ENCODE results near the gene TARP.

The TARP gene

DNA sequence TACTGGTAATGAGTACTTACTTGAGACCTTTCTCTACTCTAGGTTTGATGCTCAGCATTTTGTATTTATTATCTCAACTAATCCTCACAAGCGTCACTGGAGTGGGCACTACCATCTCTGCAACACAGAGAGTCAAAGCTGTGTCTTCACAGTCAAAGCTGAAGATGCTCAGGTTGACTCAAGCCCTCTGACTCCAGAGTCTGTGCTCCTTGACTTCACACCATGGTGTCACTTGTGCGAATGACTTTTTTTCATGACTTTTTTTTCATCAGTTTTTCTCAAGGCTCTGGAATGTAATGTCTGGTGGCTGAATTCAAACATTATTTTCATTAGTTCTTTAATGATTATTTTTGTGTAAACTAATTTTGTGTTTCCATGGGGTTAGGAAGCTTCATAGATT, 30.4 kb upstream of the TARP start:
- Mint-ChIP-seq H3K27ac (ENCODE audit: unreplicated experiment) (no peak overlapping the region), H3K27me3 (ENCODE audit: low read depth) (no peaks in the 10 kb centered on the region), H3K4me3 (no peak overlapping the region), H3K9me3 (peaks cover 4% of the 10 kb centered on the region), H3K4me1 (peaks cover 7% of the 10 kb centered on the region), H3K36me3 (ENCODE audit: low read depth) (no peaks in the 10 kb centered on the region)
- no peak for DNase-seq (ENCODE audit: low read depth, low spot score)
- TF ChIP-seq, protein P1, sequence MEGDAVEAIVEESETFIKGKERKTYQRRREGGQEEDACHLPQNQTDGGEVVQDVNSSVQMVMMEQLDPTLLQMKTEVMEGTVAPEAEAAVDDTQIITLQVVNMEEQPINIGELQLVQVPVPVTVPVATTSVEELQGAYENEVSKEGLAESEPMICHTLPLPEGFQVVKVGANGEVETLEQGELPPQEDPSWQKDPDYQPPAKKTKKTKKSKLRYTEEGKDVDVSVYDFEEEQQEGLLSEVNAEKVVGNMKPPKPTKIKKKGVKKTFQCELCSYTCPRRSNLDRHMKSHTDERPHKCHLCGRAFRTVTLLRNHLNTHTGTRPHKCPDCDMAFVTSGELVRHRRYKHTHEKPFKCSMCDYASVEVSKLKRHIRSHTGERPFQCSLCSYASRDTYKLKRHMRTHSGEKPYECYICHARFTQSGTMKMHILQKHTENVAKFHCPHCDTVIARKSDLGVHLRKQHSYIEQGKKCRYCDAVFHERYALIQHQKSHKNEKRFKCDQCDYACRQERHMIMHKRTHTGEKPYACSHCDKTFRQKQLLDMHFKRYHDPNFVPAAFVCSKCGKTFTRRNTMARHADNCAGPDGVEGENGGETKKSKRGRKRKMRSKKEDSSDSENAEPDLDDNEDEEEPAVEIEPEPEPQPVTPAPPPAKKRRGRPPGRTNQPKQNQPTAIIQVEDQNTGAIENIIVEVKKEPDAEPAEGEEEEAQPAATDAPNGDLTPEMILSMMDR (conservative IDR thresholded peaks at IDR 0.05): no peak

DNA sequence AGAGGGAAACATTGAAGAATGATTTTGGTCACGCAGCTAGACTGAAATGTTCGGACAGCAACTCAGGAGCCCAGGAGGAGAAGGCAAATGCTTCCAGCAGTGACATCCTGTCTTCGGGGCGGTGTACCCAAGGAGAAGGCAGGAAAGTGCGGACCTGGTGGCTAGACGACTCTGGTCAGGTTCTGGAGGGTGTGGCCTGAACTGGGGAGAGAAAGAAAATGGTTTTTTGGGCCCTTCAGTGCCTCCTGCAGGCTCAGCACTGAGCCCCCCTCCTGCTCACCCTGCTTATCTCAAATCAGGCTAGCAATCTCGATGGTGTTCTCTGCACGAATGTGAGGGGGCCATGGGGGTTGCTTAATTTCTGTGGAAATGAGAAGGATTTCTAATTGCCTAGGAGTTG, 26.7 kb upstream of the TARP start:
- Mint-ChIP-seq H3K4me1 (peaks cover 7% of the 10 kb centered on the region), H3K27me3 (ENCODE audit: low read depth) (no peaks in the 10 kb centered on the region), H3K27ac (ENCODE audit: unreplicated experiment) (no peak overlapping the region), H3K4me3 (no peak overlapping the region), H3K9me3 (no peaks in the 10 kb centered on the region), H3K36me3 (ENCODE audit: low read depth) (no peaks in the 10 kb centered on the region)
- DNase-seq (ENCODE audit: low read depth, low spot score): no peak
- TF ChIP-seq, protein P1 (conservative IDR thresholded peaks at IDR 0.05): no peak

DNA sequence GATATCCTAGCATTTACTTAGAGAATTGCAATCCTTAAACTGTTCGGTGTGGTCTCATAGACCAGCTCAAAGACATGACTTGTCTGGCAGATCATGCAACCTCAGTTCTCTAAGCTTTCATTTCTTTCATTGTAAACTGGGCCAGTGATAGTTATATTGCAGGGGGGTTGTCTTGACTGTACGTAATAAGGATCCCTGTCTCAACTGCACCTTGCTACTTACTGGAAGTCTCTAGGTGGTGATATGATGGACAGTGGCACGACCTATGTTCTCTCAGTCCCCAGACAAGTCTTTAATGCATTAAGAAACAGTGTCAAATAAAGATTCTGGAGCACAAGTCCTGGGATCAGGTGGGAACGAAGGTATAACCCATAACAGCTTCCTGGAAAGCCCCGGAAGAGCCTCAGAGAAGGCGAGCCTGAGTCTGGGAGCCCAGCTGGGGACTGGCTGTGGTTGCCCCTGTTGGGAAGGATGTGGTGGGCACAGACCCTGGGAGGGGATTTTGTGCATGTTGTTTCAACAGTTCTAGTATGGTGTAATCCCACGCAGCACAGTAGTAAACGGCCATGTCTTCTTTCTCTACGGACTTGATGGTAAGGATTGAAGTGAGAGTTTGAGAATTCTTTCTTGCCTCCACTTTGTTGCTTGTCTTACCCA, 26.0 kb upstream of the TARP start:
- H3K4me3 Mint-ChIP-seq: no peak overlapping the region
- no peaks in the 10 kb centered on the region for H3K9me3 Mint-ChIP-seq
- peaks cover 1% of the 10 kb centered on the region for H3K4me1 Mint-ChIP-seq
- TF ChIP-seq, protein P1 (conservative IDR thresholded peaks at IDR 0.05): no peak
- DNase-seq (ENCODE audit: low read depth, low spot score): no peak
- H3K27ac Mint-ChIP-seq (ENCODE audit: unreplicated experiment): no peak overlapping the region
- H3K27me3 Mint-ChIP-seq (ENCODE audit: low read depth): no peaks in the 10 kb centered on the region
- no peaks in the 10 kb centered on the region for H3K36me3 Mint-ChIP-seq (ENCODE audit: low read depth)

DNA sequence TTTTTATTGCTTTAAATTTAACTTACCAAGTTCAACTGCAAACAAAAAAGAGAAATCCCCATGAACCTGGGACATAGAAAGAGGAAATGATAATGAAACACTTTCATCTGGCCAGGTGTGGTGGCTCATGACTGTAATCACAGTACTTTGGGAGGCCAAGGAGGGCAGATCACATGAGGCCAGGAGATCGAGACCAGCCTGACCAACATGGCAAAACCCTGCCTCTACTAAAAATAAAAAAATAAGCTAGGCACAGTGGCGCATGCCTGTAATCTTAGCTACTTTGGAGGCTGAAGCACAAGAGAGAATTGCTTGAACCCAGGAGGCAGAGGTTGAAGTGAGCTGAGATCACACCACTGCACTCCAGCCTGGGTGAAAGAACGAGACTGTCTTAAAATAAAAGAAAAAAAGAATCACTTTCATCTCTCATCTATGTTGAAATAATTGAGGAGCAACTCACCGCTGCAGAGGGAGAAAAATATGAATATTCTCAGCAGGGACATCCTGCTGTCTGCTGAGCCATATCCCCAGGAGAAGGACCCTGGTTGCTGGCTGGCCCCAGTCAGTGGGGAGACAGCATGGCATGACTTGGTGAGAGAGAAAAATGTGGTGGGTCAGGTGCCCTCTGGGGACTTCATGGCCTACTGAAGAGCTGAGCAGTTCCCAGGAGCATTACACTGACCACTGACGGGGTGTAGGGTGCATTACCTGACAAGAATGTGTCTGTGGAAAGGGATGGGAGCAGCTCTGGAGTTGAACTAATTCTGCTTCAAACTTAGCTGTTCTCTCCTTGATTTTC, 22.8 kb upstream of the TARP start:
- no peak overlapping the region for H3K27ac Mint-ChIP-seq (ENCODE audit: unreplicated experiment)
- no peaks in the 10 kb centered on the region for H3K4me1 Mint-ChIP-seq
- H3K27me3 Mint-ChIP-seq (ENCODE audit: low read depth): no peaks in the 10 kb centered on the region
- no peaks in the 10 kb centered on the region for H3K36me3 Mint-ChIP-seq (ENCODE audit: low read depth)
- no peak overlapping the region for H3K4me3 Mint-ChIP-seq
- DNase-seq (ENCODE audit: low read depth, low spot score): no peak
- peaks cover 2% of the 10 kb centered on the region for H3K9me3 Mint-ChIP-seq
- TF ChIP-seq, protein P1 (conservative IDR thresholded peaks at IDR 0.05): no peak

DNA sequence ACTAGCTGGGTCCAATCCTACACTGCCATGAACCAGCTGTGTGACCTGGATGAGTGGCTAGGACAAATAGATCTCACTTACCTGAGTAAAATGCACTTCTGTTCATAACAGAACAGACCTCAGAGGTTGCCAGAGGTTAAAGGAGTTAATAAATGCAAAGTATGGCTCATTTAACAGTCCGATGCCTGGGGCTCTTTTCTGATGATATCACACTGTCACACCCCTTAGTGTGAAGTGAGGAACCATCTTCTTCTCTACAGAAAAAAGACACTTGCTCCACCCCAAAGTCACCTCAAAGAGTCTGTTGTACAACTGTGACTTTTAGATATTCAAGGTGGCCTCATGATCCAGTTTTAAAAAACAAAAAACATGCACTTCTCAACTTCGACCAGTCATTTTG, 21.5 kb upstream of the TARP start:
- Mint-ChIP-seq H3K4me1 (no peaks in the 10 kb centered on the region), H3K9me3 (peaks cover 2% of the 10 kb centered on the region), H3K36me3 (ENCODE audit: low read depth) (no peaks in the 10 kb centered on the region), H3K4me3 (no peak overlapping the region), H3K27ac (ENCODE audit: unreplicated experiment) (no peak overlapping the region), H3K27me3 (ENCODE audit: low read depth) (no peaks in the 10 kb centered on the region)
- TF ChIP-seq, protein P1 (conservative IDR thresholded peaks at IDR 0.05): no peak
- DNase-seq (ENCODE audit: low read depth, low spot score): no peak

All from neural crest cell (in vitro differentiated cells).